Measurements from ENCODE around the gene CROCC.
"Not testable (repeated sequence)": the region's sequence is repeated elsewhere in the genome, so short reads cannot be mapped to it uniquely, and the experiment has no call there.

DNA sequence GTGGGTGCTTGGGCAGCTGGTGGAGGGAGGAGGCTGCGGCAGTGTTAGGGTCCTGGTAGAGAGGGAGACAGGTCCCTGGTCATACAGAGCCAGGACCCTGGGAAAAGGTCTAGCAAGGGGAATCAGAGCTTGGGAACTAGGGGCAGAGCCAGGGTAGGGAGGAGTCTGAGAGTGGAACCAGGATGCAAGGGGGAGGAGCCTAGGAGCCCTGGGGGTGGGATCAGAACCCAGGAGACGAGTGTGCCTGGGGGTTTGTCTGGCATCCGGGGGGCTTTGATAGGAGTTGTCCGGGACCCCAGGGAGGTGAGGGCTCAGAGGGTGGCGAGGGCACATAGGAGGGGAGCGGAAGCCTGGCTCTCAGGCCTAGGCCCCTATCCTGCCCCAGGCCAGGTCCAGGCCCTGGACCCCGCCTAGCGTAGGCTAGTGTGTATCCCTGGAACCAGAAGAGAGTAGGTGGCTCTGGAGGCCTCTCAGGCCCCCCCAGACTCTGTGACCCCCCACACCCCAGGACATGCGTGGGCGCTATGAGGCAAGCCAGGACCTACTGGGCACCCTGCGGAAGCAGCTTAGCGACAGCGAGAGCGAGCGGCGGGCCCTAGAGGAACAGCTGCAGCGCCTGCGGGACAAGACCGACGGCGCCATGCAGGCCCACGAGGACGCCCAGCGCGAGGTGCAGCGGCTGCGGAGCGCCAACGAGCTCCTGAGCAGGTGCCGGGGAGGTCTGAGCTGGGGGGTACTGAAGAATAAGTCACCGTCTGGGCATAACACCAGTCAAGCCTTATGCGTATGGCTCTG, 17.9 kb downstream of the CROCC start:
- TF ChIP-seq, protein P1, sequence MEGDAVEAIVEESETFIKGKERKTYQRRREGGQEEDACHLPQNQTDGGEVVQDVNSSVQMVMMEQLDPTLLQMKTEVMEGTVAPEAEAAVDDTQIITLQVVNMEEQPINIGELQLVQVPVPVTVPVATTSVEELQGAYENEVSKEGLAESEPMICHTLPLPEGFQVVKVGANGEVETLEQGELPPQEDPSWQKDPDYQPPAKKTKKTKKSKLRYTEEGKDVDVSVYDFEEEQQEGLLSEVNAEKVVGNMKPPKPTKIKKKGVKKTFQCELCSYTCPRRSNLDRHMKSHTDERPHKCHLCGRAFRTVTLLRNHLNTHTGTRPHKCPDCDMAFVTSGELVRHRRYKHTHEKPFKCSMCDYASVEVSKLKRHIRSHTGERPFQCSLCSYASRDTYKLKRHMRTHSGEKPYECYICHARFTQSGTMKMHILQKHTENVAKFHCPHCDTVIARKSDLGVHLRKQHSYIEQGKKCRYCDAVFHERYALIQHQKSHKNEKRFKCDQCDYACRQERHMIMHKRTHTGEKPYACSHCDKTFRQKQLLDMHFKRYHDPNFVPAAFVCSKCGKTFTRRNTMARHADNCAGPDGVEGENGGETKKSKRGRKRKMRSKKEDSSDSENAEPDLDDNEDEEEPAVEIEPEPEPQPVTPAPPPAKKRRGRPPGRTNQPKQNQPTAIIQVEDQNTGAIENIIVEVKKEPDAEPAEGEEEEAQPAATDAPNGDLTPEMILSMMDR (IDR thresholded peaks at IDR 0.05), result not testable (repeated sequence)
- not testable (repeated sequence) for TF ChIP-seq POLR2AphosphoS5, EP300, POLR2A (IDR thresholded peaks at IDR 0.05)
